HG02642 (cell line): ENCODE data around the gene HOXB8.

Experiments
- ATAC-seq: cut with Tn5 transposase; IDR thresholded peaks from one replicate; pipeline ENCODE4 v1.9.1; 2021; ENCODE audit warnings: mild to moderate bottlenecking; ENCODE audit not compliant: unreplicated experiment, poor library complexity

HOXB8 gene

DNA sequence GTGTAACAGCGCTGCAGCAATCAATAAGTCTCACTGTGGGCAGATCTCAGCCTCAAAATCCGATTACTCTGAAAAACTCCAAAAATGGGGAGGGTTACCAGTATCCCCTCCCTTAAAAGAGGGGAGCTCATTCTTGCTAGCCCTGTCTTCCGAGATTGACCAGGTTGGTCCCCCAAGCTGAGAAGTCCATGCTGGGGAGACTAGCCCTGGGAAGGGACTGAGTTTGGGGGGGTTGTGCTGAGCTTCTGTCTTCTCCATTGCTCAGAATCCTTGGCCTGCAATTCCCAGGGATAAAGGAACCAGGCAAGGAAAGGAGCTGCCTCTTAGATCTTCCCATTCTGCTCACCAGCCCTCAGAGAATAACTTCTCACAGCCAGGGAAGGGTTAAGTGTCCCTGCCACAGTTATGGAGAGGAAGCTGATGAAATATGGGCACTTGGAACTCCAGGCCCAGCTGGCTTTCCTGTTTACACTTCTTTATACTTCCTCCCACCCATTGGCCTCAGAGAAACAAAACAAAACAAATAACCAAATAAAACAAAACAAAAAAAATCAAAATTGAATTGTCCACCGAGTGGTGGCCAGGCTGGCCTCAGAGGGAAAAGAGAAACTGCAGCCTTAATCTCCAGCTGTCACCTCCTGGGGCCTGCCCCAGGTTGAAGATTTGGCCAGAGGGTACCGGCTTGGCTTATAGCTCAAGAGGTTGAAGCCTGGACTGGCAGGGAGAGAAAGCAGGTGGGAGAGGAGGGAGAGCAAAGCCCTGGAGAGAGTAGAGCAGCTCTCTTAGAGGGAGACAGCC lies 27.6 kb downstream of the HOXB8 start:
- ATAC-seq, result no peak

DNA sequence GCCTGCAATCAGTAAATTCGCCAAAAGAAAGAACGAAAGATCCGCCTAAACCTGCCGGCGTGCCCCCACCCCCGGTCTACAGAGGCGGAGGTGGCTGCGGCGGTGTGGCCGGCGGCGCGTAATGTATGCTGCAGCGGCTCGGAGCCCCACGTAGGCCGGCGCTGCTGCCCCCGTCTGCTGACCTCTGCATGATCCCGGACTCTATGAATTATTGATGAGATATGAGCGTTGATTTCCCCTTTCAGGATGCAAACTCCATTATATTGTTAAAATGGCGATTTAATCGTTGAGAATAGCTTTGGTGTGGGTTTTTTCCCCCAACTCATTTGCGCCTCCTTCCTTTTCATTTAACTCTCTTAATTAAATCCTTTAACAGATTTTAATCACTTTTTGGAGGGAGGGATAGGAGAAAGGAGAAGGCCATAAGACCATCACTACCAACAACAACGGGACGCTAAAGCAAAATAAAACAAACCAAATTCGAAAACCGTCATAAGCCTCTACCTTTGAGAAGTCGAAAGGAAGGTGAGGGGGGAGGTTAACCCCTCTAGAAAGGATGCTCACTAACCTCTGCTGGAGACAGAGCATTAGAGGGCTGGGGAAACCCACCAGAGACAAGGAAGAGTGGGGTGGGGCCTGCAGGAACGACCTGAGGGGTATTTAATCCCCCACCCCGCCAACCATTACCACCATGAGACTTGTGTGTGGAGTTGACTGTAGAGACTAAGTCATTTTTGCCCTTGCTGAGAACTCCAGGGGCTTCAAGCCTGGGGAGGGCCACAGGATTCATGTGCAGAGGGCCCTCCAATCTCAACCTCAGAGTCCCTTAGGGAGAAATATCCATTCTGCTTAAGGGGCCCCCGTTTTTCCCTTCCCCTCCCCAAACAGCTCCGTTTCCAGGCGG lies 28.5 kb downstream of the HOXB8 start:
- no peak for ATAC-seq

DNA sequence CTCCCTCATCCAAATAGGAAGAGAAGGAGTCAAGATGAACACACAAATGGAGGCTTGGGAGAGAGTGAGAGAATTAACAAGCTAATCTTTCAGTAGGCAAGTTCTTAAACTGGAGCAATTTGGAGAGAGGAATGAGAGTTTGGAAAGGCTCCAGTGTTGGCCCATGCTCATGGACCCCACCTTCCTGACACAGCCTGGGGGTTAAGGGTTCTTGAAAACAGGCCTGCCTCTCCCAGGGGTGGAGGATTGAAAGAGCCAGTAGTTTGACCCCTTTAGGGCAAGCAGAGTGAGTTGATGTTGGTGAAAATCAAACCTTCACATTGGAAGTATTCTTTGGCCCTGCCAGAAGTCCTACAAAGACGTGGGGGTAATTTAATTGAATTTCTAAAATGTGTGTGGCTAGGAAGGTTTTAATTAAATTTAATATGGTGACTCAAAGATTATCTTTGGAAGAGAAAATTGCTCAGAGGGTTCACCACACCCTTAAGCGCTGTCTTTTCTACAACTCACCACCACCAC lies 30.8 kb downstream of the HOXB8 start:
- ATAC-seq, result no peak

DNA sequence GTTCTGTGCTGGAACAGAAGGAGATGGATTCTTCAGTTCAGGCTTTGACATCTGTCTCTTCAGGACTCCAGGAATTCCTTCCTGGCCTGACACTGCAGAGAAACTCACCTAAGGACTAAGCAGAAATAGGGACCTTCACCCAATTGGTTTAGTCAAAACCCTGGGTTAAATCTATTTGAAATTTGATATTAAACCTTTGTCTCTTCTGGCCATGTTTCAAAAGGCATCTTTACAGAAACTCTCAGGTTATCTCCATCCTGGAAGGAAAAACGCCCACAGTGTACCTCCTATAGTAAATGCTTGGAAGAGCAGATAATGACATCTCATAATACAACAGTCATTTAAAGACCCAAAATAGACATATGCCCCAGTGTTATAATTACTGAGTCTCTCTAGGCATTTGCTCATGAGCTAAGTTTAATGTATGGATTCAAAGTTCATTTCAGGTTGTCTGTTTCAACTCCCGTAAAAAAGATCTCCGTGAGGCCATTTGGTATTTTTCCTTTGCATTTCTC lies 31.3 kb downstream of the HOXB8 start:
- no peak for ATAC-seq

DNA sequence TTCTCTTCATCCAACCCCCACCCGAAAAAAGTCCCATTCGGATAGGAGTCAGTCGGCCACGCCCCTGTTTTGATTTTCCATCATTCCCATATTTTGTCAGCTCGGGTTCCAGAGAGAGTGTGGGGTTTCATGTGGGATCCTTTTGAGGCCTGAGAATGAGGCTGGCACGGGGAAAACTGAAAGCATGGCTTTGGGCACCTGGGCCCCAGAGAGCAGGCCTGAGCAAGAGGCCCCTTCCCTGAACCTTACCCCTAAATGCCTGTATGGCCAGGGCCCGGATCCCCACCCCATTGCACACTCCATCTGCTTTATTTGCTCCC lies 32.4 kb downstream of the HOXB8 start:
- no peak for ATAC-seq

DNA sequence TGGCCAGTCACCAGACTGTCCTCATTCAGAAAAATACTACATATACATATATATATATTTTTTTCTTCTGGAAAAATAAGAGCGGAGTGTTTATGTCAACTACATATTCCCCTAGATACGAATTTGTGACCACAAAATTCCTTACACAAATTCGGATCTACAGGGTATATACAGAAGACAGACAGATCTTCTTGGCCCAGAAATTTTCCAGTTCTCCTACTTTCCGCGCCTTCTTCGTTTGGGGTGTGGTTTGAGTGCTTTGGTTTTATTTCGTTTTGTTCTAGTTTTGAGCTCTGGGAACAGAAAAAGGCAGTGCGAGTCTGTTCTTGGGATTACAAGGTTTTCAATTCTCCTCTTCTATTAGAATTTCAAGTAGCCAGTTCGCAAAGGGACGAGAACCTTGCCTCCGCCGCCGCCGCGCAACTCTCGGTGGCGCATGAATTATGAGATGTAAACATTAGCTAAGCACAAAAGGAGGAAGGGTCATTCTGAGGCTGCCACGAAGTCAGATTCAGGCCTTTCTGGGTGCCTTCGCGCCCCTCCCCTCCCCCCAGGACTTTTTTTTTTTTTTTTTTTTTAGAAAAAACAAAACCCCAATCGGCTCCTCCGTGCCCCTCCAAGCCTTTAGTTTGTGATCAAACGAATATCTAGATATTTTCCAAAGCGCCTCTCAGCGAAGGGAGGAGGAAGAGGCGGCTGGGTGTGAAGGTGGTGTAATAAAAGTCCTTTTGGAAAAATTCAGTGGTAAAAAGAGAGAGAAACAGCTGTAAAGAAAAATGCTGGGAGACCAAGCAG lies 35.1 kb downstream of the HOXB8 start:
- no peak for ATAC-seq

DNA sequence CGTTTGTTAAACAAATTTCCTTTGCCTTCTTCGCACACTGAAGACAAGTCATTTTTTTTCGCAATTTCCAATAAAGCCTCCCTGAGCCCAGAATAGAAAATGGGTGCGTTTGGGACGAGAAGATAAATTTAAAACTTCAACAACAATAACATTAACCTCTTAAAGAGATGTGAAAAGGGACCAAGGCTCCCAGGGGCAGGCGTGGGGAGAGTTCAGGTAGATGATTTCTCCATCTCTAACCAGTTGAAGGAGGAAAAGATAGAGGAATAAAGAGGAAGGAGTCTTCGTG lies 35.7 kb downstream of the HOXB8 start:
- no peak for ATAC-seq

DNA sequence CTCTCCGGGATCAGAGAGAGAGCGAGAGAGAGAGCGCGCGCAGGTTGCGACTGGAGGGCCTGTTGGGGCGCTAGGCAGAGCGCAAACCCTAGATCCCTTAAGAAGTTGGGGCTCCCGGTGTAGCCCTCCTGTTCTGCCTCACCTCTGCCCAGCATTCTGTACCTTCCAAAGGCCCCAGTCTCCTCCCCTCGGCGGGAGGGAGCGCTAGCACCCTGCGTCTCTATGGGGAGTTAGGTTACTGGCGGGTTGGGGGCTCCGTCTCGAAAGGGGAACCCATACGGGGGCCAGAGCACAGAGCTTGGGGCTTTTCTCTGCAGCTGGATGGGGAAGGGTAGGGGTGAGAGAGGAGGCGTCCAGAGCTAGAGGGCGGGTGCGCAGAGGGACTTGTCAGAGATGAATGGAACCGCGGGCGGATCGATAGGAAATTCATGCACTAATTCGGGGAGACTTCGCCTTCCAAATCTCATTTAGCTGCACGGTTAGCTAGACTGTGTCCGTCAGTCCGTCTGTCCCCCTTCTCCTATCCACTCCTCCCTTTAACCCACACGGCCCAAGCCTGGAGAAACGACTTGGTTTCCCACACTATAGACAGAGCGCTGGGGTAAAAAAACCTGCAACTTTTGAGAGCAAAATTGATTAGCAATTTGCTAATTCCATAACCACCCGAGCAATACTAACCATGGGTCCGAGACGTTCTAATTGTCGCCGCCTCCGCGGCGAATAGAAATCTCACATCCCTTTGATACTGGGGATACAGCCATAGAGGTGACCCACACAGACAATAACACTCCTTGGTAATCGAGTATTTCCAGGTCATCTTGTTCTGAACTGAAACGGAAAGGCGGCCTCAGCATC lies 36.2 kb downstream of the HOXB8 start:
- ATAC-seq, result peak; percentile 44

DNA sequence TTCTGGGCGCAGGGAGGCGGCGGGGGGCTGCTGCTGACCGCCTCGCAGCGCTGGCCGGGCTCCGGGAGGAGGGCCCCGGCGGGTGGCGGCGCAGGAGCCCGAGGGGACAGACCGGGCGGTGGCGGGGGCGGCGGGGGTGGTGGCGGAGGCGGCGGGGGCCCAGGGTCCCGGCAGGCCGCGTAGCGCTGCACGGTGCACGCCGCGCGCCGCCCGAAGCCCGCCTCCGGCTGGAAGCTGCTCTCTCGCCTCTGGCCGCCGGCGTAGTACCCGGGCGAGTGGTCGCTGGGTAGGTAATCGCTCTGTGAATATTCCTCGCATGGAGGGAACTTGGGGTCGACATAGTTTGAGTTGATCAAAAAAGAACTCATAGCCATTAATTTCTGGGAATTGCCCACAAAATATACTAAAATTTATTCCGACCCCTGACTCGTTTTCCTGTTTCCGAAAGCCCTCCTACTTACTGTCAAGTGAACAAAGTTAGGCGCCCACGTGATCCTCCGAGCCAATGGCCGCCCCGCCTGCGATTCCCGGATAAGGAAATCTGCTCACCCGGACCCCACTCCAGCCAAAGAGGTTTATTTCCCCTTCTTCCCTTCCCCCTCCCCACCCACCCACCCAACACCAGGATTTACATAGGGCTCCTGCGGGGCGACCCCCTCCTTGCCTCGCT lies 37.0 kb downstream of the HOXB8 start, which contains the start of gene HOXB4:
TSS of gene HOXB4 (minus strand) at position 405 of the 670 bp plus-strand sequence. CDS start at position 374, 31 bp downstream.
- peak; percentile 58 for ATAC-seq

DNA sequence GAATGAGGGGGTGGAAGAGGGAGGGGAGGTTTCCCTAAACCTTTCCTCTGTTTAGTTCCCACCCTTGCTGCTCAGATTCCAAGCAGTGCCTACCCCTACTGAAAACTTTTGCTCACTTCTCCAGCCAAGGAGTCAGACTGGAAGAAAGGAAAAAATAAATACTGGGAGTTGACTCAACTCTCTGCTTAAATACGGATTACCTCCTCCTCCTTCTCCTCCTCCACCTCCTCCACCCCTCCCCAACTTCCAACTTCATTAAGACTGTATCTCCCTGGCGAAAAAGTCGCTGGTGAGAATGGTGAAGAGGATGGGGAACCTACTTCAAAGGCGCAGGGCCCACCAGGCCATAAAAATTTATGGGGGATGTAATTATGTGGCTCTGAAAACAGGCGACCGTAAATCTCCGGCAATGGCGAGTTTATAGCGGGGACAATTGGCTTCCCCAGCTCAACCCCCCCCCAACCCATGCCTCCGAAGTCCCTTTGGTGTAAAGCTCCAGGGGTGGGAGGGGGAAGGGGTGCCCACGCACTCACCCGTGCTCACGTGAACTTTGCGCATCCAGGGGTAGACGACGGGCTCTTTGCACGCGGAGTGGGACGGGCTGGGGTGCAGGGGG lies 37.7 kb downstream of the HOXB8 start:
- peak; percentile 5 for ATAC-seq

DNA sequence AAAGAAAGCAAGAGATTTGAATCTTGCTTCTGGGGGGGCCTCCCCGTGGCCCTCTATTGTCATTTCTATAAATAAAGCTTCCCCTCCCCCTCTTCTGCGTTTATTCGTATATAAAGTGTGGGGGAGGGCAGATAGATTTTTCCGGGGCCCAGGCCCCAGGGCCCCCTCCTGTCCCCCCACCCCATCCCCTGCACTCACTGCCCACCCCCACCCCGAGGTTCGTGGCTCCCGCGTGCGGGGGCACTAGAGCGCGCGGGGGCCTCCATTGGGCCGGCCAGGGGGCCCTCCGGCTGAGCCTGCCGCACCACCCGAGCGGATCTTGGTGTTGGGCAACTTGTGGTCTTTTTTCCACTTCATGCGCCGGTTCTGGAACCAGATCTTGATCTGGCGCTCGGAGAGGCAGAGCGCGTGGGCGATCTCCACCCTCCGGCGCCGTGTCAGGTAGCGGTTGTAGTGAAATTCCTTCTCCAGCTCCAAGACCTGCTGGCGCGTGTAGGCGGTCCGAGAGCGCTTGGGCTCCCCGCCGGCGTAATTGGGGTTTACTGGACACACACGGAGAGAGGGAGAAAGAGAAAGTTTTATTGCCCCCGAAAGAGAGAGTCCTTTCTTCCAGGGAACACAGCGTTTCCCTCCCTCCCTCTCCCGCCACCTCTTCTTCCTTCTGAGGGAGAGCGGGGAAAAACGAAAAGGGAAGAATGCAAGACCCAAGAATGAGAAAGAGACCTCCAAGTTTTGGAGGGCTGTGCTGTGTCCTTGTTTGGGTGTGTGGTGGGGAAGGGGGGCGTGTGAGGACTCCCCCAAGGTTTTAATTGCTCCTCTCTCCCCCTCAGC lies 38.4 kb downstream of the HOXB8 start:
- ATAC-seq, result no peak

DNA sequence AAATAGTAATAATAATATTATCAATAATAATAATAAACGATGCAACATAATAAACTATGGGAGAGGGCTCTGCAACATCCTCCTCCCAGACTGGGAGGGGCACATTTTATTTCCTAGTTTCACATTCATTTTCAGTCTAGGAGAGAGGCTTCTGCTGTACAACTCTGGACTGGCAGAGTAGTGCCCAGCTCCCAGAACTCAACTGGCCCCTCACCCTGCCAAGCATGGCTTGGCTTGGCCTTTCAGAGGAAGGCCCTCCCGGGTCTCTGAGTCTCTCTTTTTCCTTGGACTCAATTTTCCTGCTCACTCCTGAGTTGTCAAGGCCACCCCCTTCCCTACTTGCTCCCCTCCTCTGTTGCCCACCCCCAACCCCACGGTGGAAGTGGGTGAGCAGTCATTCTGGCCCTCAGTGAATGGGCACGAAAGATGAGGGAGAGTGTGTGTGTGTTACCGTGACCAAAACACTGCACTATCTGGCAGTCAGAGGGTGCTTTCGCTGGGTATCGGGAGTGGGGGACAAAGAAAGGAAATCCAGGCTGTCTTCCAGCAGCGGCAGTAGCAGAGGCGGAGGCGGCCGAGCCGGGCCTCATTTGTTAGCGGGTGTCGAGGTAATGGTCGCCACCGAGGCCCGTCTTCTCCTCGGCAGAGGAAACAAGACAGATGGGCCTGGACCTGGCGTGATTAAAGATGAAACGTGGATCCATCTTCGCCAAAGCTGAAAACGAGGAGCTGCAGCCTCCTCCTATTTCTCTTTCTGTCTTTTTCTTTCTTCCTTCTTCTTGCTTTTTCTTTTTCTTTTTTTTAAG lies 39.2 kb downstream of the HOXB8 start:
- no peak for ATAC-seq

DNA sequence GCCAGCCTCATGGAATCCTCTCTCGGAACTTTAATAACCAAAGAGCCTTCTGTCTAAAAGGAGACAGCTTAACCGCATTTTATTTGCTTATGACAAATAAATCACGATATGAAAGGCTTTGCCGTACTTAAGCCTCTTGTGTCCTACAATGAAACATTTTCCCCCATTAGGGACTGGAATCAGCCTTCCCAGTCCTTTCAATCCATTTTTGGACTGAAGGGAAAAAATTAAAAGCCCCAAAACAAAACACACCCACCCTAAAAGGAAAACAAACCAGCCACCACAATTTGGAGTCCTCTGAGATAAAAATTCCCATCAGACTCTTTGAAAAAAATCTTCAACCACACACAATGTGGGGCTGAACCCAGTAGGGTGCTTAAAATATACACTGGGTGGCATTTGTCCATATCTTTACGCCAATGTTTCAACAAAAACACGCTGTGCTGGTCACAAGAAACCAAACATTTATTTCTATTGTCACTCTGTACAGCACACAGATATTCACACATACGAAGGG lies 40.0 kb downstream of the HOXB8 start:
- ATAC-seq, result no peak

DNA sequence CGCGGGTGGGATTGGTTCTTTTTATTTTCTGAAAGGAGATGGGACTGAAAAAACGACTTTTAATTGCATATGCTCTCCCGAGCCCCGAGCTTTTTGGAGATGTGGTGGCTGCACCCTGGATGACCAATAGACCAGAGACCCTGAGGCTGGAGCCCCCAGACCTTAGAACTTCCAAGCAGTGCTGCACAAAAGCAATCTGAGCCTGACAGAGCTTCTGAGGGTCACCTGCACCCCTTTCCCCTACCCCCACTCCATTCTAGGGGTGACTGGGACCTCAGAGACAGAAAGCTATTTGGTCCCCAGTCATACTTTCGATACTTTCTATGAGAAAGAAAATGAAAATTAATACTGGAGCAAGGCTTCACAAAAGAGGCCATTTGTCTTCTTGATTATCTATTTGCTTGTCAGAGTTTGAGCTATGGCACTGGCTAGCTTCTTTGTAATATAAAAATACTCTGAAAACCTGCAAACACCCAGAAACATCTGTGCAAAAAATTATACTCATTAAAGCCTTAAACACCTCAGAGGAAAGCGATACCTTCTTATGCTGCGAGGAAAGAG lies 40.5 kb downstream of the HOXB8 start:
- ATAC-seq, result no peak

DNA sequence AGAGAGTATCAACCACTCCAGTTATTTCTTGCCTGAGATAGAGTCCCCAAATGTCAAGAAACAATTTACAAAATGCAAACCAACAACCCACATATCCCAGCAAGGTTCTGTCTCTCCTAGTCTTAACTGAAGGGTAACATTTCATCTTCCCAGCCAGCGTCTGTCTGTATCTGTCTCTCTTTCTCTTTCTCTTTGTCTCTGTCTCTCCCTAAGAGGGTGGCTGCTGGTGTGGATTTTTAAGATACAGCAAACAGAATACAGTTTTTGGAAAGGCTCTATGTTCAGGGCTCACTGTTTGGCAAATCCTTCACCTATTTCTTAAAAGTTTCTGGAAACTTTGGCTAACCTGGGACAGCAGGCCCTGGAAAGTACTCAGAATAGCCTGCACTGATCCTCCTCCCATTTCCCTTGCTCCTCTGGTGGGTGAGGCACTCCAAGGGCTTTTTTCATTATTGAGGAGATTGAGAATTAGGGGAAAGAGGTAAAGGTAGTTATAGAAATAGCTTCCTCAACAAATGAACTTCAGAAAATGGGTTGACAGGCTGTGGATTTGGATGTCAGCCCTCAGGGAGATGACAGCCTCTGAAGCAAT lies 43.2 kb downstream of the HOXB8 start:
- no peak for ATAC-seq
